ENCODE results near the gene TPPP2. TPM values are rescaled to one million over a fixed set of nuclear protein-coding genes. Genes with fewer than 3 reads are reported as not detected.
"Not testable (repeated sequence)": the region's sequence is repeated elsewhere in the genome, so short reads cannot be mapped to it uniquely, and the experiment has no call there.

TPPP2 gene
- total RNA-seq, 1 donor from 2014 or later, result not detected

GRCh38 chr14:21003788-21004346 lies 26.1 kb upstream of the TPPP2 start:
- DNase-seq (ENCODE audit: extremely low spot score, unreplicated experiment), result no peak
- Mint-ChIP-seq H3K27ac (ENCODE audit: unreplicated experiment) (no peak overlapping the region), H3K4me3 (ENCODE audit: unreplicated experiment) (no peak overlapping the region), H3K9me3 (ENCODE audit: unreplicated experiment) (no peaks in the 10 kb centered on the region), H3K27me3 (ENCODE audit: unreplicated experiment) (no peaks in the 10 kb centered on the region), H3K4me1 (ENCODE audit: unreplicated experiment) (peaks cover 16% of the 10 kb centered on the region), H3K36me3 (ENCODE audit: unreplicated experiment) (no peaks in the 10 kb centered on the region)
- no peak for TF ChIP-seq CTCF (IDR thresholded peaks at IDR 0.05)

GRCh38 chr14:21009721-21010120 lies 20.3 kb upstream of the TPPP2 start:
- H3K36me3 Mint-ChIP-seq (ENCODE audit: unreplicated experiment); H3K27ac Mint-ChIP-seq (ENCODE audit: unreplicated experiment); H3K9me3 Mint-ChIP-seq (ENCODE audit: unreplicated experiment); H3K4me1 Mint-ChIP-seq (ENCODE audit: unreplicated experiment); DNase-seq (ENCODE audit: extremely low spot score, unreplicated experiment); H3K4me3 Mint-ChIP-seq (ENCODE audit: unreplicated experiment): not testable (repeated sequence)
- H3K27me3 Mint-ChIP-seq (ENCODE audit: unreplicated experiment), result peaks cover 32% of the 10 kb centered on the region

- no peaks in the 10 kb centered on the region for H3K36me3 Mint-ChIP-seq (ENCODE audit: unreplicated experiment)
- no peak for TF ChIP-seq CTCF (IDR thresholded peaks at IDR 0.05)
- no peaks in the 10 kb centered on the region for H3K9me3 Mint-ChIP-seq (ENCODE audit: unreplicated experiment)
- H3K27ac Mint-ChIP-seq (ENCODE audit: unreplicated experiment), result no peak overlapping the region
- H3K4me3 Mint-ChIP-seq (ENCODE audit: unreplicated experiment), result no peak overlapping the region
- H3K27me3 Mint-ChIP-seq (ENCODE audit: unreplicated experiment), result peaks cover 32% of the 10 kb centered on the region
- no peak for DNase-seq (ENCODE audit: extremely low spot score, unreplicated experiment)
- H3K4me1 Mint-ChIP-seq (ENCODE audit: unreplicated experiment), result peaks cover 2% of the 10 kb centered on the region
Observed at GRCh38 chr14:21011136-21011535, 18.9 kb upstream of the TPPP2 start.

- peaks cover 32% of the 10 kb centered on the region for H3K27me3 Mint-ChIP-seq (ENCODE audit: unreplicated experiment)
- no peaks in the 10 kb centered on the region for H3K9me3 Mint-ChIP-seq (ENCODE audit: unreplicated experiment)
- peak; percentile 89 for TF ChIP-seq CTCF (IDR thresholded peaks at IDR 0.05)
- no peaks in the 10 kb centered on the region for H3K36me3 Mint-ChIP-seq (ENCODE audit: unreplicated experiment)
- peaks cover 2% of the 10 kb centered on the region for H3K4me1 Mint-ChIP-seq (ENCODE audit: unreplicated experiment)
- DNase-seq (ENCODE audit: extremely low spot score, unreplicated experiment), result peak; percentile 92
- no peak overlapping the region for H3K27ac Mint-ChIP-seq (ENCODE audit: unreplicated experiment)
- H3K4me3 Mint-ChIP-seq (ENCODE audit: unreplicated experiment), result no peak overlapping the region
Observed at GRCh38 chr14:21014761-21015190, 15.2 kb upstream of the TPPP2 start.

- H3K4me3 Mint-ChIP-seq (ENCODE audit: unreplicated experiment), result no peak overlapping the region
- H3K9me3 Mint-ChIP-seq (ENCODE audit: unreplicated experiment), result no peaks in the 10 kb centered on the region
- H3K36me3 Mint-ChIP-seq (ENCODE audit: unreplicated experiment), result no peaks in the 10 kb centered on the region
- no peak for DNase-seq (ENCODE audit: extremely low spot score, unreplicated experiment)
- peaks cover 2% of the 10 kb centered on the region for H3K4me1 Mint-ChIP-seq (ENCODE audit: unreplicated experiment)
- no peak overlapping the region for H3K27ac Mint-ChIP-seq (ENCODE audit: unreplicated experiment)
- H3K27me3 Mint-ChIP-seq (ENCODE audit: unreplicated experiment), result peaks cover 32% of the 10 kb centered on the region
- TF ChIP-seq CTCF (IDR thresholded peaks at IDR 0.05), result no peak
Observed at GRCh38 chr14:21015312-21015711, 14.7 kb upstream of the TPPP2 start.

Measured in osteocyte (in vitro differentiated cells).